Skin epidermis (tissue), 12 donors: ENCODE measurements around the gene TPSG1.
A peak's percentile ranks its signal among the peaks of the same experiment; 100 is the strongest.

Source experiments
- H3K27ac ChIP-seq, 21 experiments: fragments of 200-600 bp; sonication (generic) in 11 of 21; one replicate each; pipeline ENCODE4 v1.5.0; 2020; ENCODE audit warnings: mild to moderate bottlenecking in 3 of 21, inconsistent platforms in 2 of 21, moderate library complexity in 2 of 21
- H3K4me3 ChIP-seq, 7 experiments: fragments of 200-600 bp; sonication (generic) in 2 of 7; one replicate each; pipeline ENCODE4 v1.5.0; 2020; ENCODE audit warnings: inconsistent platforms in 2 of 7, mild to moderate bottlenecking in 2 of 7, moderate library complexity in 1 of 7

TPSG1 gene

DNA sequence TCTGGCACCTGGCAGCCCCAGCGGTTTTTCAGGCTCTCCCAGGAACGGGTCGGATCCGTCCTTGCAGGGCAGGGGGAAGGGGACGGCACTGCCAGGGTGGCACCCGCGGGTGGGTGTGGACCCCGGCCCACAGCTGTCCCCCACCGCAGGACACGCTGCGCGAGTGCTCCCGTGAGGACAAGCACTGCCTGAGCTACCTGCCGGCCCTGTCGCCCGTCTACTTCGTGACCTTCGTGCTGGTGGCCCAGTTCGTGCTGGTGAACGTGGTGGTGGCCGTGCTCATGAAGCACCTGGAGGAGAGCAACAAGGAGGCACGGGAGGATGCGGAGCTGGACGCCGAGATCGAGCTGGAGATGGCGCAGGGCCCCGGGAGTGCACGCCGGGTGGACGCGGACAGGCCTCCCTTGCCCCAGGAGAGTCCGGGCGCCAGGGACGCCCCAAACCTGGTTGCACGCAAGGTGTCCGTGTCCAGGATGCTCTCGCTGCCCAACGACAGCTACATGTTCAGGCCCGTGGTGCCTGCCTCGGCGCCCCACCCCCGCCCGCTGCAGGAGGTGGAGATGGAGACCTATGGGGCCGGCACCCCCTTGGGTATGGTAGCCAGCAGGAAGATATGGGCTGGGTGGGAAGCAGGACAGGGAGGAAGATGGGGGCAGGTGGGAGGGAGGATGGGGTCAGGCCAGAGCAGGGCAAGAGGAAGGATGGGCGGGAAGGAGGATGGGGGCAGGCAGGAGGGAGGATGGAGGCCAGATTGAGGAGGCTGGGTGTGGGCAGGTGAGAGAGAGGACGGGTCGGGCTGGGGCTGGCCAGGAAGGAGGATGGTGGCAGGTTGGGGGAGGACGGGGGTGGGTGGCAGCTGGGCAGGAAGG lies 6.8 kb downstream of the TPSG1 start:
- Histone ChIP-seq H3K4me3 (no peak overlapping the region), H3K27ac (no peak overlapping the region)

DNA sequence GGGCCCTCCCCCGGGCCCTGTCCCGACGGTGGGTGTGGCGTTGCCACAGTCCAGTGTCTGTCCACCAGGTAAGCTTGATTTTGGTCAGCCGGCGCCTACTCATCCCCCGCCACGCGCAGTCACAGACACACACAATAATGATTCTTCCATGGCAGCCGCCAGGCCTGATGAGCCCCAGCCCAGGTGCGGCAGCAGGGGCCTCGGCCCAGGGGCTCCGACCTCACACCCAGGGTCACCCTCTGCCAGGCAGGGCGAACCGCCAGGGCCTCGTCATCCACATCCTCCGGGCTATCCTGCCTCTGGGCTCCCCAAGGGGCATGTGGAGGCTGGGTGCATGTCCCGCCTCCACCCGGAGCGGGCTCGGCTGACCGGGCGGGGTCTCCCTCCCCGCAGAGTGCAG lies 7.5 kb downstream of the TPSG1 start:
- H3K27ac ChIP-seq = no peak overlapping the region
- H3K4me3 ChIP-seq = no peak overlapping the region

DNA sequence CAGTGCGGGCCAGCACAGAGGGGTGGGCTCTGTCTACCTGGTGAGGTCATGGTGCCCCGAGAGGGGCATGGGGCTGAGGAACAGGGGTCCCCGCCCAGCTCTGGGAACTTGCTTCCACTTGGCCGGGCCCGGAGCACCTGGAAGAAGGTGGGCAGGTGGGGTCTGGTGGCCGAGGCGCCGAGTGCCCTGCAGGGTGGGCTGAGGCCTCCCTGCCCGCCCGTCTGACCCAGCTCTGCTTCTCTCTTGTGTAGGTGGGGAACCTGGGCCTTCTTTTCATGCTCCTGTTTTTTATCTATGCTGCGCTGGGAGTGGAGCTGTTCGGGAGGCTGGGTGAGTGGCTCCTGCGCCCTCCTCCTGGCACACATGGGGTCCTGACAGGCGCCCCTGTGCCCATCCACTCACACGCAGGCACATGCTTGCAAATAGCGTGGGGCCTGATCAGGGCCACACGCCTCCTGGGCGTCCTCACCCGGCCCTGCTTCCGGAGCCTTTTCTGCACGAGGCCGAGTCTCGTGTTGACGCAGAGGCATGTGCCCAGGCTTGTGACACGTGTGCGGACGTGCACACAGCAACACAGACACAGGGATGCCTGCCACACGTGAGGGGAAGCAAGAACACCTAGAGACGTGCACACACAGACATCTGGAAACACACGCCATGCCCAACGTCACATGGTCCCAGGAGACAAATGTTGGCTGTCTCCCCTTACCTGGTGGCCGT lies 8.2 kb downstream of the TPSG1 start:
- no peak overlapping the region for H3K4me3 ChIP-seq
- no peak overlapping the region for H3K27ac ChIP-seq

GRCh38 chr16:1216296-1216619 lies 8.8 kb downstream of the TPSG1 start:
- Histone ChIP-seq H3K27ac (no peak overlapping the region), H3K4me3 (no peak overlapping the region)

DNA sequence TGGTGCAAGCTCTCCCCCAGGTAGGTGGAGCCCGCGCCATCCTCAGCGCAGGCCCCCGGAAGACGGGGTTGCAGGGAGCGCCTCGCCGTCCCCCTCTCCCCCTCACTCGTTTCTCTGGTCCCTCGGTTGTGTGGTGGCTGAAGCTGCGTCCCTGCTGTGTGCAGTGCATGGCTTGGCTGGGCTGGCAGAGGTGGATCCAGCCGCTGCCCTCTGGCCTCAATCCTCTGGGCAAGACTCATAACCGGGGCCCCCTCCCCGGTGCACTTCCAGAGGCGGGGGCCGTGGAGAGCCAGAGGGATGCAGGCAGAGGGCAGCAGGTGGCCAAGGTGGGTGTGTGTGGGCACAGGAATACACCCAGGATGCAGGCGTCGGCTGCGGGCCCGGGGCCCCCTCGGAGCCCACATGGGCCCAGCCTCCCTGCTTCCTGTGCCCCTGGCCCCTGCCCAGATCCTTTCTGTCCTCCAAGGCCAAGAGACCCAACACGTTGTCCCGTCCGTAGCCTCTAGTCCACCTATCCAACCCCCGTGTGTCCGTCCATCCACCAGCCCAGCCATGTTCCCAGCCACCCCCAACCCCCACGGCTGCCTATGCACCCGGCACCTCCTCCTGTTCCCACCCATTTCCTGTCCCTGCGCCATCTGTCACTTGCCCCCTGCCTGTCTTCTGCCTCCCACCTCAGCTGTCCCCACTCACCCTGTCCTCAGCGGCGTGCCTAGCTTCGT lies 9.3 kb downstream of the TPSG1 start:
- Histone ChIP-seq H3K4me3 (no peak overlapping the region), H3K27ac (no peak overlapping the region)

GRCh38 chr16:1214719-1215118 lies 10.3 kb downstream of the TPSG1 start:
- Histone ChIP-seq H3K27ac (no peak overlapping the region), H3K4me3 (no peak overlapping the region)

DNA sequence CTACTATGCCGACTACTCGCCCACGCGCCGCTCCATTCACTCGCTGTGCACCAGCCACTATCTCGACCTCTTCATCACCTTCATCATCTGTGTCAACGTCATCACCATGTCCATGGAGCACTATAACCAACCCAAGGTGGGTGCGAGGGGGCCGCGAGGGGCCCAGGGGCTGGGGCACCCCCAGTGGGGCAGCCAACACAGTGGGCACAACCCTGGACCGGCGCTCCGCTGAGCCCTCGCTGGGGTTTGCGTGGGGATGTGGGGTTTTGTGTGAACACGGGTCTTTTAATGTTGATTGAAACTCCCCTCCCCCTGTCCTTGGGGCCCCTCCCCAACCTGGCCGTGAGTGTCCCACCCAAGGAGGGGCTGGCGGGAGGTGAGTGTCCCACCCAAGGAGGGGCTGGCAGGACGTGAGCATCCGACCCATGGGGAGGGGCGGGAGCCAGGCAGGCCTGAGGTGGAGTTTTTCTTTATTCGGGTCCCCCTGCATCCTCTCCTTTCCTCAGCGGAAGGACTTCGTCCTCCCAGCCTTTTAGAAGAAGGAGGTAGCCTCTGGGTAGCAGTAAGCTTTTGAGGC lies 11.2 kb downstream of the TPSG1 start:
- Histone ChIP-seq H3K4me3 (no peak overlapping the region), H3K27ac (no peak overlapping the region)

DNA sequence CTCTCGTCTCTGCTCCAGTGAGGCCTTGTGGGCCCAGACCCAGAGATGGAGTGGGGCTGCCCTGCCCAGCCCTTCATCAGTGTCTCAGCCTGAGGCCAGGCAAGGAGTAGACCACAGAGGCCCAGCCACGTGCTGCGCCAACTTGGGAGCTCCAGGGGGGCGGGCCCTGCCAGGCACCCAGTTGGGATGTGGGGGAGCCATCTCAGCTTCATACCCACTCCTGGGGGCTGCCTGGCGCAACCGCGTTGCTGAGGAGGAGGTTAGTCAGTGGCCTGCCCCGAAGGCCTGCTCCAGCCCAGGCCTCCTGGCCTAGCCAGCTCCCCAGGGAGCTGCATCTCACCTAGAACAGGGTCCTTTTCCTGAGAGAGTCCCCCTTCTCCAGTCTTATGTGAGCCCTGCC lies 11.8 kb downstream of the TPSG1 start:
- Histone ChIP-seq H3K27ac (no peak overlapping the region), H3K4me3 (no peak overlapping the region)

DNA sequence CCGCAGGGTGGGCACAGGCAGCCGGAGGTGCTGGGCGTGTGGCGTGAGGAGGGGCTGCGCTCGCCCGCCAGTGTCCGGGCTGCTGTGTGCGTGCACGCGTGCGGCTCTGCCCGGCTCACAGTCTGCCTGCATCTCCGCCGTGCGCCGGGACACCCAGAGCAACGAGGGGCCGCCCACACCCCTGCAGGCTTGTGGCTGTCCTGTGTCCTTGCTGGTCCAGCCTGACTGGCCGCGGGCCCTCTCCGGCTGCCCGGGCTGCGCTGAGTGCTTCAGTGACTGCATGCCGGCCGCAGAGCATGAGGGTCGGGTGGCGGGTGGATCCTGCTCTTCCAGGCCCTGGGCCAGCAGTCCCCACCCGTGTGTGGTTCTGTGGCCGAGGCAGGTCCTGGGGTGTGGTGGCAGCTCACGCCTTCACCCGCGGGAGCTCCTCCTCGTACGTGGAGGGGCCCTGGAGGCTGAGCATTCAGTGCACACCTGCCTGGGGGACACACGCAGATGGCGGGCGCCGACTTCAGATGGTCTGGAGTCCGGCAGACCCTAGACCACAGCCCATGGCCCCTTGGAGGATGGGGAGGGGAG lies 12.4 kb downstream of the TPSG1 start:
- H3K27ac ChIP-seq = no peak overlapping the region

GRCh38 chr16:1211451-1212268 lies 13.4 kb downstream of the TPSG1 start:
- Histone ChIP-seq H3K27ac (no peak overlapping the region), H3K4me3 (no peak overlapping the region)

More for the DNA sequence above, 12.4 kb downstream of the TPSG1 start:
- no peak overlapping the region for H3K4me3 ChIP-seq

- Histone ChIP-seq H3K27ac (no peak overlapping the region), H3K4me3 (no peak overlapping the region)
Measured at GRCh38 chr16:1210461-1210860, 14.6 kb downstream of the TPSG1 start.

DNA sequence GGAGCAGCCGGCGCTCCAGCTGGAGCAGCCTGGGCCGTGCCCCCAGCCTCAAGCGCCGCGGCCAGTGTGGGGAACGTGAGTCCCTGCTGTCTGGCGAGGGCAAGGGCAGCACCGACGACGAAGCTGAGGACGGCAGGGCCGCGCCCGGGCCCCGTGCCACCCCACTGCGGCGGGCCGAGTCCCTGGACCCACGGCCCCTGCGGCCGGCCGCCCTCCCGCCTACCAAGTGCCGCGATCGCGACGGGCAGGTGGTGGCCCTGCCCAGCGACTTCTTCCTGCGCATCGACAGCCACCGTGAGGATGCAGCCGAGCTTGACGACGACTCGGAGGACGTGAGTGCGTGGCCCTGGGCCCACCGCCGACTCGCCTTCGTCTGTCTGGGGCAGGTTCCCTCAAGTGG lies 16.0 kb downstream of the TPSG1 start:
- no peak overlapping the region for H3K4me3 ChIP-seq

DNA sequence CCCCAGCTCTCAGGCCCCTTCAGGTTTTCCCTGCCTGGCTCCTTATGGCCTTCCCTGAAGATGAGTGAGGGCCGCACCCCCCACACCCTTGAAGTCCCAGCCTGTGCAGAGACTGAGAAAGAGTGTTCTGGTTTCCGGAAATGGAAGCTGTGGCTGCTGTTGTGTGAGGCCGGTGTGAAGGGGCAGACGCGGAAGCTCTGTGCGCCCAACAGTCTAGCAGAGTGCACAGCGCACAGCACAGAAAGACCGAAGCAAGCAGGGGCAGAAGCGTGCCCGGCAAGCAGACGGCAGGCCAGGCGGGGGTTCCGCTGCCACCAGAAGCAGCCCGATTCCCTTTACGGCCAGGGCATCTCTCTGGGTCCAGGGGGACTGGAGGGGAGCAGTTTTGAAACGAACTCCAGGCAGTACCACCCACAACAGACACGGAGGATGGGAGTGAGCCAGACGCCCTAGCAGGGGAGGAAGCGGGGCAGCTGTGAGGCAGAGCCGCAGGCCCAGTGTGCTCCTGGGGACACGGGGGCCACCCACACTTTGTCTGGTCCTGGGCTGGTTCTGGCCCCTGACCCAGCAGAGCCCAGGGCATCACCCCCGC lies 16.7 kb downstream of the TPSG1 start:
- H3K4me3 ChIP-seq = no peak overlapping the region
- H3K27ac ChIP-seq = no peak overlapping the region

More for the DNA sequence above, 16.0 kb downstream of the TPSG1 start:
- H3K27ac ChIP-seq = no peak overlapping the region

GRCh38 chr16:1206786-1207185 lies 18.3 kb downstream of the TPSG1 start:
- Histone ChIP-seq H3K4me3 (no peak overlapping the region), H3K27ac (no peak overlapping the region)

DNA sequence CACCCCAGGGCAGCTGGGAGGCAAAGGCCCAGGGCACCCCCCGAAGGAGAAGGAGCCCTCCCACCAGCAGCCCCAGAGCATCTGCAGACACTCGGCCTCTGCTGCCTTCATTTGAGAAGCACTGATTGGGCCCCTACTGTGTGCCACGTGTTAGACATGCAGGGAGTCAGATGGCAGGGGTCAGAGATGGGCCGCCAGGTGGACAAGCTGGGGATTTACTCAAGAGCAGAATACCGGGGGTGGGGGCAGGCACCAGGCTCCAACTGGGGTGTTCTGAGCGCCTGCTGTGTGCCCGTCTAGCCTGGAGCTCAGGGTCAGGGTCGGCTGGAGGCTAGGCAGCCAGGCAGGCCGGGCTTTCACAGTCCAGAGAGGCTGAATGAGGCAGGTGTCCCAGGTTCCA lies 18.7 kb downstream of the TPSG1 start:
- Histone ChIP-seq H3K4me3 (no peak overlapping the region), H3K27ac (no peak overlapping the region)

DNA sequence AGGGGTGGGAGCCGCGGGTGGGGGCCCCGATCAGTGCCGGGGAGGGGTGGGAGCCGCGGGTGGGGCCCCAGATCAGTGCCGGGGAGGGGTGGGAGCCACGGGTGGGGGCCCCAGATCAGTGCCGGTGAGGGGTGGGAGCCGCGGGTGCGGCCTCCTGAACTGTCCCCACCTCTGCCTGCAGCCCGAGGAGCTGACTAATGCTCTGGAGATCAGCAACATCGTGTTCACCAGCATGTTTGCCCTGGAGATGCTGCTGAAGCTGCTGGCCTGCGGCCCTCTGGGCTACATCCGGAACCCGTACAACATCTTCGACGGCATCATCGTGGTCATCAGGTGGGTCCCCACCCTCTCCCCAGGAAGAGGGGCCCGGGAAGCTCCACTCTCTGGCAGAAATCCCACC lies 20.1 kb downstream of the TPSG1 start:
- Histone ChIP-seq H3K4me3 (no peak overlapping the region), H3K27ac (peak overlapping the region in 1 of 21 experiments; percentile 40)

- H3K4me3 ChIP-seq = no peak overlapping the region
- no peak overlapping the region for H3K27ac ChIP-seq
Measured at GRCh38 chr16:1202274-1202673, 22.8 kb downstream of the TPSG1 start.

GRCh38 chr16:1201444-1201843 lies 23.6 kb downstream of the TPSG1 start:
- no peak overlapping the region for H3K27ac ChIP-seq
- H3K4me3 ChIP-seq = no peak overlapping the region
